EL (cell line): ENCODE measurements around the gene CREBL2.
"Not testable (repeated sequence)": the region's sequence is repeated elsewhere in the genome, so short reads cannot be mapped to it uniquely, and the experiment has no call there.

Experiments
- DNase-seq: peaks from one replicate; pipeline ENCODE4 v3.0.0-alpha.2; 2016

The CREBL2 gene

DNA sequence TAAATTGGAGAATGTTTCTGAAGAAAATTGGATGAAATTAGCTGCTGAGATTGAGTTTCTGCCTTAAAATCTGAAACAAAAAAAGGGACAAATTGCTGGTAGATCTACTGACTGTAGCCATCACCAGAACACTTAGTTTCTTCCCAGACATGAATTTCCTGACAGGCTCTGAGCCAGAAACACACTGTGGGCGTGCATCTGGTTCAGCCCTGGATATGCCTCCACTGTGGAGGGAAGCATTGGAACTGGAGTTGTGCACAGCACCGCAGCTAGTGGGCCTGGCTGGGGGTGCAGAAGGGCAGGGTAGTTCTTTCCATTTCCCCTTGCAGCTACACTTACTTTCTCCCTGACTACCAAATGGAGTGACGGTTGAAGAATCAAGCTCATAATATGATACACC, 31.2 kb downstream of the CREBL2 start:
- DNase-seq: no peak

DNA sequence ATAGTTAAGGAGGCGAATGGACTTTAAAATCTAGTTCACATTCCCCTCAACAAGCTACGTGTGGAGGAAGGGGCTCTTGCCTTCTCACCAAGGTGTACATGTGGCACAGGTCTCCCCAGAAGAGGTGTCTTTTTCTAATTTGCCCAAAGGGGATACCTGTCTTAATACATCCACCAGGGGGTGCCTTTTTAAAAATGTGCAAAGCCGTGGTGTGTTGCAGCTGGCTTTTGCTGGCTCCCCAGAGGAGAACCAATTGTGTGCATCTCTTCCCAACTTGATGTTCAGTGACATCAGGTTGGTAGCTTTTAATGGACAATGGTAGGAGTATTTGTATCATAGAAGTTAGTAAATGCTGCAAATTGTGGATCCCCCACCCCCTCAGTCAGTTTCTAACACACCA, 33.8 kb downstream of the CREBL2 start:
- DNase-seq: peak; percentile 46

DNA sequence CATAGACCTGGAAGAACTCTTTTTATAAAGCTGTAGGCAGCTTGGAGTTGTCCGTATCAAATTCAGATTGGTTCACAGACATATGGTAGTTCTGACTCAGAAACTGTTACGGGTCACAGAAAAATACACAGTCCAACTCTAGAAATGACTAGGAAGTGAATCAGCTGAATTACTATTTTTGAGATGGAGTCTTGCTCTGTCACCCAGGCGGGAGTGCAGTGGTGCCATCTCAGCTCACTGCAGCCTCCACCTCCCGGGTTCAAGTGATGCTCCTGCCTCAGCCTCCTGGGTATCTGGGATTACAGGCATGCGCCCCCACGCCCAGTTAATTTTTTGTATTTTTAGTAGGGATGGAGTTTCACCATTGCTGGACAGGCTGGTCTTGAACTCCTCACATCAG, 34.3 kb downstream of the CREBL2 start:
- peak; percentile 79 for DNase-seq

DNA sequence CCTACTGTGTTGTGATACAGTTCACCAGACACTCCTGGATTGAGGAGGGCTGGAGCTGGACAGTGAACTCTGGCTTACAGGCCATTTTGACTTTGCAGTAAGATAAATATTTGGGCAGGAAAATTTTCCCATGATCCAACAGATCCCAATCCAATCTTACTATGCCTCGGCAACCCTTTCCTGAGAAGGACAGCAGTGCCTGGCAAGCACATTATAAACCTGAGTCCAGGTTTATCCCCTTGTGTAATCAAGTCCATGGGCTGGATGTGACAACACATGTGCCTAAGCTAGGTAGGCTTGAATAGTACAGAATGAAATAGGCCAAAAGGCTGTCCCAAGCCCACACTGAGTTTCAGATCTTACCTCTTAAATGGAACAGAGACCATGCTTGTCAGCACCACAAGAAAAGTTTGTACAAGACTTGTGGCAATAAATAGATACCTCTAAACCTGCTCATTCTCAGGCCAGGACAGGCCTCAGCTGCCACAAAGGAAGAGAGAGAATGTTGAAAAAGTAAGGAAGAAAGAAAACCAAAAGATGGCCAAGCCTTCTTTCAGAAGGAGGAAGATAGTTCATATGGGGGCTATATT, 34.9 kb downstream of the CREBL2 start:
- DNase-seq: no peak

DNA sequence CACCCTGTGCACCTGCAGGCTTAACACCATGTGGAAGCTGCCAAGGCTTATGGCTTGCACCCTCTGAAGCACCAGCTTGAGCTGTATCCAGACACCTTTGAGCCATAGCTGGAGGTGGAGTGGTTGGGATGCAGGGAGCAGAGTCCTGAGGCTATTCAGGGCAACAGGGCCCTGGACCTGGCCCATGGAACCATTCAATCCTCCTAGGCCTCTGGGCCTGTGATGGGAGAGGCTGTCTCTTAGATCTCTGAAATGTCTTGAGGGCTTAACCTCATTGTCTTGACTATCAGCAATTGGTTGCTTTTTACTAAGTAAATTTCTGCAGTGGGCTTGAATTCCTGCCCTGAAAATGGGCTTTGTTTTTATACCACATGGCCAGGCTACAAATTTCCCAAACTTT, 36.6 kb downstream of the CREBL2 start:
- no peak for DNase-seq

DNA sequence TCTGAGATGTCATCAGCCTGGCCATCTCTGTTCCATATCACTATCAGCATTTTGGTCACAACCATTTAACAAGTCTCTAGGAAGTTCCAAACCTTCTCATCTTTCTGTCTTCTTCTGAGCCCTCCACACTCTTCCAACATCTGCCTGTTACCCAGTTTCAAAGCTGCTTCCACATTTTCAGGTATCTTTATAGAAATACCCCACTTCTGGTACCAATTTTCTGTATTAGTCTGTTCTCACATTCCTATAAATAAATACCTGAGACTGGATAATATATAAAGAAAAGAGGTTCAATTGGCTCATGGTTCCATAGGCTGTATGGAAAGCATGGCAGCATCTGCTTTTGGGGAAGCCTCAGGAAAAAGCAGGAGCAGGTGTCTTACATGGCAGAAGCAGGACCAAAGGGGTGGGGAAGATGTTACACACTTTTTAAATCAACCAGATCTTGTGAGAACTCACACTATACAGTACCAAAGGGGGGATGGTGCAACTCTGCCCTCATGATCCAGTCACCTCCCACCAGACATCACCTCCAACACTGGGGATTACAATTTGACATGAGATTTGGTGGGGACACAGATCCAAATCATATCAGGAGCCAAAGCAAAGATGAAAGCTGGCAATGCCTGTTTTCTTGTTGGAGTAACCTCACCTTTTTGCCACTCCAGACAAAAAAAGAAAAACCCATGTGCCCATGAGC, 37.4 kb downstream of the CREBL2 start:
- DNase-seq: no peak

DNA sequence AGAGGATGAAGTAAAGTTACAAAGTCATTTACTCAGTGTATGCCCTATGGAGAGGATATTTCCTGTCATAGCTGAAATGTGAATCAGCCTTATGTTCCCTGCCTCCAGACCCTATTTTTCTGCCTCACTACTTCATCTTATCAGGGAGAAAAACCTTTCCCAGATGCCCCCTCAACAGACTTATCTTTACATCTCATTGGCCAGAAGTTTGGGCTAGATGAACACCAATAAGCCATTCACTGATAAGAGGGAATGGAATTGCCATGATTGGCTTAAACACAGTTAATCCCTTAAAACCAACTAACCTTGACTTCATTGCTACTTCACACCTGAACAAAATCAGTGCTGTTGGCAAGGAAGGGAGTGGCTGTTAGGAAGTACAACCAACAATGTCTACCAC, 40.1 kb downstream of the CREBL2 start:
- no peak for DNase-seq

DNA sequence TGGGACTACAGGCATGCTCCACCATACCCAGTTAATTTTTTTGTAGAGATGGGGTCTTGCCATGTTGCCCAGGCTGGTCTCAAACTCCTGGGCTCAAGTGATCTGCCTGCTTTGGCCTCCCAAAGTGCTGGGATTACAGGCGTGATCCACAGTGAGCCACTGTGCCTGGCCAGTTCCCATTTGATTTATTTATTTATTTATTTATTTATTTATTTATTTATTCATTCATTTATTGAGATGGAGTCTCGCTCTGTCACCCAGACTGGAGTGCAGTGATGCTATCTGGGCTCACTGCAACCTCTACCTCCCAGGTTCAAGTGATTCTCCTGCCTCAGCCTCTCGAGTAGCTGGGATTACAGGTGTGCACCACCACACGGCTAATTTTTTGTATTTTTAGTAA, 41.0 kb downstream of the CREBL2 start:
- DNase-seq: not testable (repeated sequence)

DNA sequence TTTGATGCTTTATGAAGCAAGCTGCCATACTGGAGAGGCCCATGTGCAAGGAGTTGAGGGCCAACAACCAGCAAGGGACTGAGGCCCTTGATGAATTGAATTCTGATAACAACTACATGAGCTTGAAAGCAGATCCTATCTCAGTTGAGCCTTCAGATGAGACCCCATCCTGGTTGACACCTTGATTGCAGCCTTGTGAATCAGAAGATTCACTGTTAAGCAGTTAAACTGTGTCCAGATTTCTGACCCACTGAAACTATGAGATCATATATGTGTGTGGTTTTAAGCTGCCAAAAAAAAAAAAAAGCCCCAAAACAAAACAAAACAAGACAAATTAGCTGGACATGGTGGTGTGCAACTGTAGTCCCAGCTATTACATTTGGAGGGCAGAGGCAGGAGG, 42.2 kb downstream of the CREBL2 start:
- DNase-seq: no peak

DNA sequence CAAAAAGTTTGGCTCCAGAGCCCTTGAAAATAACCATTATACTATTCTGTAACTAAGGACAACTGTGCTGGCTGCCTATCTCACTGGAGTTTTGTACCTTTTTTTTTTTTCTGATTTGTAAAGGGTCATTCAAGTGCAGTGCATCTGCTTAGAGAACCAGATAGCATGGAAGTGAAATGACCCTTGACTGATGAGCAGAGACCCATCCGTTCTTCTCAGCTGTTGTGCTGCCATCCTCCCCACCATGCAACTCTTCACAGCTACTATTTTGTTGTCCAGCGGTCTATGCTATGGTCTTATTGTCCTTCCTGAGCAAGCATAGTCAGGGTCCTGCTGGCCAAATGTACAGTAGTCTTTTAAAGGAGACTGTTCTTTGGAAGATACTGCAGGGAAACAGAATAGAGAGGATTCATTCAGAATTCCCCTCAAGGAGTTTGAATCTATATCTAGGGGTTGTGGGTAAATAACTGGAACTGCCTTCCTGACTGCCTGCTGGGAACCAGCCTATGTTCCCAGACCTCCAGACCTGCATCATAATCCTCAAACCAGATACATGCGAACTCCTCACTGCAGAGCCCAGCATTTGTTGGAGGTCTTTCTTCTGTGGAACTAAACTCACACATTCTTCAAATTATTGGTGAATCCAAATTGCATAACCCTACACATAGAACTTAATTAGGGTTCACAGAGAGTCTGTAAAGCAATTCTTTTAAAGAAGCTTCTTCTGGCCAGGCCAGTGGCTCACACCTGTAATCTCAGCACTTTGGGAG, 43.2 kb downstream of the CREBL2 start:
- DNase-seq: no peak

DNA sequence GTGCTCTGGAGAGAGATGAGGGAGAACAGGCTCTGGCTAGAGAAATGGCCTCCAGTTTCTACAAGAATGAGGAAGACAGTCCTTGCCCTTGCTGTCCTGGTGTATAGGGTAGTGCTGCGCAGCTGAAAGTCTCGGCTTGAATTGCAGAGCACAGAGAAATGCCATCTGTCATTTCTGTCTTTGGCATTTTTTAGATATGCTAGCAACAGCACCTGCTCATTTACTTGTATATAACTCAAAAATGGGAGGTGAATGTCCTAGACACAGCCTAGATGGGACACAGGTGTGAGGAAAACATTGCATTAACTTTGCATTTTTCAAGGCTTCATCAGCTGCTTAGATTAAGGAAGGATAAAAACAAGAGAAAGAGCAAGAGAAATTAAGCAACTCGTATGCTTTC, 48.5 kb downstream of the CREBL2 start:
- DNase-seq: no peak

DNA sequence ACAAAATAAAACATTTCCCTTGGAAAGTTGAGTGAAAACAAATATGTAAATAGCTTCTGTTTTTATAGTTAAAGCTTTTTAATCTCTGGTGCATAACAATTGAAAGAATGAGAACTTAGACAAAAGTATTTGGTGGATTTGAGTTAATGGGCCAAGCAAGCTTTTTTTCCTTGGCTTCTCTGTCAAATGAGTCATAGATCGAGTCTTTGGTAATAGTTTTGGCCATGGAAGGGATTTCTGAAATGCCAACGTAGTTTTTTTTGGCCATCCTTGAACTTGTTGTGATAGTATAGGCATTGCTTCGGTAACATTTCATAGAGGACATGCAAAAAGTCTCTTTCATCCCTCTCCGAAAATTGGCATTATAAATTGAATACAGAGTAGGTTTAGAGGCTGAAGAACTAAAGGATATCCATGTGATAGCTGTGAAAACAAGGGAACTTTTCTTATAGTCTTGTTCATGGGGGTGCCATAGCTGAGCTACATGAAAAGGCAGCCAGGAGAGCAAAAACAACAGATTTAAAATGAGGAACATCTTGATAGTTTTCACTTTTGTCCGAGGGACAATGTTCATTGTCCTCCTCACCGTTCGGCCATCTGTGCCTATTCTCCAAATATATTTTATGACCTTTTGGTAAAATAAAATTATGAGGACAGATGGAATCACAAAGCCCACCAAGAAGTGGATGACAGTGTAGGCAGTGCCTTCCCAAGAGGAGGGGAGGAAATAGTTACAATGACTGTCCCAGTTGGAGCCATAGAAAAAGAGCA, 49.6 kb downstream of the CREBL2 start:
- DNase-seq: peak; percentile 79

DNA sequence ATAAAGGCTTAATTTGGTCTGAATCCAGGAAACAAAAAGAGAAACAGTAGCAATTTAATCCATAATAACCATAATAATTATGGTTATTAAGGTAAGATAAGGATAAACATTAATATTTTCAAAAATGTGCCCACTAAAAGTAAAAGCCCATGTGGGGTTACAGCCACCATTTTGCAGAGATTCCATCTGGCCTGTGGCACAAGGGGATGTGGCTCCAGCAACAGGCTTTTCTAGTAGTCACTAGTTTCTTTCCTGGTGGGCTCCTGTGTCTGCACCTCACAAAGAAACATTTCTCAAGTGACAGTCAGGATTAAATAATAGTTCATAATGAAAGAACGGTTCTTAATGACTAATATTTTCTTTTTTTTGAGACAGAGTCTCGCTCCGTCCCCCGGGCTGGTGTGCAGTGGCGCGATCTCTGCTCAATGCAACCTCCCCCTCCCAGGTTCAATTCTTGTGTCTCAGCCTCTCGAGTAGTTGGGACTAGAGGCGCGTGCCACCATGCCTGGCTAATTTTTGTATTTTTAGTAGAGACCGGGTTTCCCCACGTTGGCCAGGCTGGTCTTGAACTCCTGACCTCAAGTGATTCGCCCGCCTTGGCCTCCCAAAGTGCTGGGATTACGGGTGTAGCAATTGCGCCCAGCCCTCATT, 52.1 kb downstream of the CREBL2 start:
- DNase-seq: no peak

DNA sequence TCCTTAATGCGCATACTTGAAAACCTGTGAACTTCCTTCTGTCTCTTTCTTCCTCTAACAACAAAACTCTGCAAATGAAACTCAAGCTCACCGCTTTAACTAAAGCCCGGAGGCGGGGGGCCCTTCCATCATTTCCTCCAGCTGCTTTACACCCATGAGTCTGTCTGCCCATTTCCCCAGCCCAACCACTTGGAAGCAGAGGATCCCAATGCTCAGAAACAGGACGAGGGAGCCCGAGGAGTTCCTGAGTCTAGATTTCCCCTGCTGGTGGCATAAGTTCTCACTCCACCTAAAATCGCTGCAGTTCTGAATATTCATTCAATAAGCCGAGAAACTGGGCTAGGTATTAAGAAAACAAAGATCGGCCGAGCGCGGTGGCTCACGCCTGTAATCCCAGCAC, 53.5 kb downstream of the CREBL2 start:
- DNase-seq: no peak

DNA sequence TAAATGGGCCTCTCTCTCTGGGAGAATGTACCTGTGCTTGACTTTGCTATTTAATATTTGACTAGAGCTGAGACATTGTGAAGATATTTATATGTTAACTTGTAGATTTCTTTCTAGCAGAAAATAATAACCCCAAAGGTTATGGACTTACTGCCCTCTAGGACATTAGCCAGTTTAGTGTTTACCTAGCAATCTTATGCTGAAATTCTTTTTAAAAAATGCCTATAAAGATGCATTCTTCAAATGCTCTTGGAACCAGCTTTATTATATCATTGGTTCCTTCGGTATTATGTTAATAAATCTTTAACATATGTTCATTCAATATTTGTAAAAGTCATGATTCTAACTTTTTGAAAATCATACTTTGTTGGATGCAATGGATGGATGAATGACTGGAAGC, 56.3 kb downstream of the CREBL2 start:
- no peak for DNase-seq

DNA sequence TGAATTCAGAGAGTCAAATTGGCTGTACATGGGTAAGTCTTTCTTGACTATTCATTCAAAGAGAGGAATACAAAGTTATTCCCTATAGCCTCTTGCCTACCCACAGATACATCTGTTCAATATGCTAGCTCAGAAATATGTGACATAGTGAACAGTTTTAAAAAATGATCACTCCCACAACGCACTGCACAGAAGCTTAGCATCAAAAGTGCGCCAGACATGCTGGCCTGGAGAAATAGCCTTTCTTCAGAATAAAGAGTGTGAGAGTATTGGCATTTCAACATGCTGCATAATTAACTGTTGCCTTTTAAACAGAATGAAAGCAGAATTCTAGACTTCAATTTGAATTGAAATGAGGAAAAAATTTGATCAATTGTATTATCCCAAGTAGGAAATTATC, 57.3 kb downstream of the CREBL2 start:
- DNase-seq: no peak

DNA sequence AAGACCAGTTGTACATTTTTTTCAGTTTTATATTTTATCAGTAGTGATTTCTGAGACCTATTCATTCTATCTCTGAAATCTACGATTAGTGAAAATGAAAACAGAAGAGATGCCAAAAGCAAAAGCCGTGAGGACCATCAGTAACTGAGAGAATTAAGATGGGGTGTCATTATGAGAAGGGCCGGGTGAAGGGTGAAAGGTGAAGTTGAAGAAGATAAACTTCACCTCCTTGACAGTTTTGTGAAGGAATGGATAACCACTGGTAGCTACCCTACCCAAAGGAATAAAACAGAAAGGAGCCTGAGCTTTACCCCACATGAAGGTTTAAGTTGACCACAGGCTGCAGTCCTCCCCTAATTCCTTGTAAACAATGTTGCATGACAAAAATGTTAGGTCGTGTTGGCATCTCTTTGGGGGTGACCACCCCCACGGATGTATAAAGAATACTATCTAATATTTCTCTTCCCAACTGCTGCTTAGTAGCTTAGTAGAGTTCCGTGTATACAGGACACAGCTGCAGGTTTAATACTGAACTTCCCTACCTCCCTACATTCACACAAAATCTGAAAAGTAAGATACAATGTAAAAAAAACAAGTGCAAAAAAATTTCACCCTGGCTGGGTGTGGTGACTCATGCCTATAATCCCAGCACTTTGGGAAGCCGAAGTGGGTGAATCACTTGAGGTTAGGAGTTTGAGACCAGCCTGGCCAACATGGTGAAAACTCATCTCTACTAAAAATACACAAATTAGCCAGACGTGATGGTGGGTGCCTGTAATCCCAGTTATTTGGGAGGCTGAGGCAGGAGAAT, 60.4 kb downstream of the CREBL2 start:
- peak; percentile 85 for DNase-seq

DNA sequence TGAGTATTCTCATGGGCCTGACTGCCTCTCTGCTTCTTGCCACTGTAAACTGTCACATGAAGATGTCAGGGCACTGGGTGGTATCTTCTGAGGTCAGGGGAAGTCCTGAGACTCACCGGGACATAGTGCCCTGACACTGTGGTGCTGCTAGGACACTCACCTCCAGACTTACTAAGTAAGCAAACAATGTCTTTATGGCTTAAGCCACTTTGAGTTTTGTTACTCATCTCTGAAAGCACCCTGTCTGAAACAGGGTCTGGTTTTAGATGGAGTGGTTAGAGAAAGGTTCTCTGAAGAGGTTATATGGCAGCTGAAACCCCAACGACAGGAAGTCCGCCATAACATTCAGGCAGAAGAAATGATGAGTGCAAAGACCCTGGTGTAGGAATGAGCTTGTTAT, 61.6 kb downstream of the CREBL2 start:
- no peak for DNase-seq

DNA sequence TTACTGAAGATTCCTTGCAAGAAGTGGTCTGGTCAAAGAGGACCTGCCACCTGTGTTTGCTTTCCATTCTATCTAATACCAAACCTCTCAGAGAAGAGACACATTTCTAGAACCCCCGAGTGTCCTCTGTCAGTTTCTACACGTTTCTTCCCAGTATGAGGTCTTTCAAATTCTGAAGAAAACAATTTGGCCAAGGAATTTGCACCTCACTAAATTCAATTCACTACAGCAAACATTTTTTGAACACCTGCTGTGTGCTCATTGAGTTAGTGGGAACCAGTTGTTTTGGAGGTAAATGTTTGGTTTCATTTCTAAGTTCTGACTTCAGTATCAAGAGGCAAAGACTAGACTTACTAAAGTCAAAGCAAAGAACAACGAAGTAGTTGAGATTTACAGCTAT, 64.9 kb downstream of the CREBL2 start:
- no peak for DNase-seq

DNA sequence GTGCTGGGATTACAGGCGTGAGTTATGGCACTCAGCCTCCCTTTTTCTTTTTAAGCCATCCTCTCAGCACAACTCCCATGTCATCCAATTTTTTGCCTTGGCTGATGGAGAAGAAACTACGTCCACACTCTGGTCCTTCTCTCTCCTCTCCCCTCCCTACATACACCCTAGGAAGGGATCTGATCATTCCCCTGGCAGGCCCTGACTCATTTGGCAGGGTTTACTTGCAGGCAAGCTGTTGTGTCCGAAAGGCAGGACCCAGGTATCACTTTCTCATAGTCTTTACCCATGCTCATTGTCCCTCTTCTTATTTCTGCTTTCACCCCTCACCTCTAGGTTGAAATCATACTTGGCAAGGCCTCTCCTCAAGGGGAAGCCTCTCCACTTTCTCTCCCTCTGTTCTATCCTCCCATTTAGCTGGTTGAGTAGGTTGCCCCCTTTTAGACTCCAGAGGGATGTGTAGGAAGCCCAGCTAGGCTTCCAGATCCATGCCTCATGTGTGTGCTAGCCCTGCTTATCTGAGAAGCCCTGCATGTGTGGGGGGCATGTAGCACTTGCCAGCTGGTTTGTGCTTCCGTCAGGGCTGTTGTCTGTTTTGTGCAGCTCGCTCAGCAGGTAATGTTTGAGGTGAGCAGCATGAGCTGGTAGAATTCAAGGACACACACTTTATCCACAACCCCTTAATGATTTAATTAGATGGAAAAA, 69.5 kb downstream of the CREBL2 start:
- no peak for DNase-seq

DNA sequence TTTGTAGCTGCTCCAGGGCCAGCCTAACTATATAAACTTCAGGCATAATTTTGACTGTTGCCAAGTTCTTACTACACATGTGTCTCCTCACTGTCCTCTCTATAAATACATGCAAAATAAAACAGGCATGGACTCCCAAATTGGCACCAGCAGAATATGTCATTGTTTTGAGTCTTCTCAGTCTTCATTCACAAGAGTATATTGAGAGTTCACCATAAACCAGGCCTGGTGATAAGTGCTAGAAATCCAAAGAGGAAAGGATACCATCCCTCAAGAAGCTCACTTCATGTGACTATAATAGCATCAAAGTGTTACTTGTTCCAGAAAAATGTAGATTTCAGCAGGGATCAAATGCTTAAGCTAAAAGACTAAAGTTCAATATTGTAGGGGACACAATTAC, 70.6 kb downstream of the CREBL2 start:
- no peak for DNase-seq
